Activated T-cell treated with anti-CD3 and anti-CD28 coated beads, Interleukin-2, amount 50 U/mL, for 24 hours (primary cell): ENCODE data around the gene RSF1.
"Not testable (repeated sequence)": the region's sequence is repeated elsewhere in the genome, so short reads cannot be mapped to it uniquely, and the experiment has no call there.

Experiments
- DNase-seq: peaks from one replicate; pipeline ENCODE4 v3.0.0-alpha.2; 2020
- H3K27ac Mint-ChIP-seq: 2 replicates; pipeline ENCODE4 v1.8.0; 2020; ENCODE audit warnings: mild to moderate bottlenecking, mixed read lengths
- H3K27me3 Mint-ChIP-seq: 2 replicates; pipeline ENCODE4 v1.8.0; 2020; ENCODE audit warnings: mixed read lengths
- H3K36me3 Mint-ChIP-seq: 2 replicates; pipeline ENCODE4 v1.8.0; 2020; ENCODE audit warnings: low read depth, mixed read lengths
- H3K4me1 Mint-ChIP-seq: 2 replicates; pipeline ENCODE4 v1.8.0; 2020; ENCODE audit warnings: low read depth, mixed read lengths
- H3K4me3 Mint-ChIP-seq: 2 replicates; pipeline ENCODE4 v1.8.0; 2020; ENCODE audit warnings: mild to moderate bottlenecking, moderate library complexity, mixed read lengths
- H3K9me3 Mint-ChIP-seq: 2 replicates; pipeline ENCODE4 v1.8.0; 2020; ENCODE audit warnings: mixed read lengths

Gene RSF1

GRCh38 chr11:77820565-77821348, at the start of gene RSF1, which contains the start of gene AAMDC:
Gene RSF1 (minus strand): TSS chr11:77820722. CDS start chr11:77820714, 8 bp downstream.
Gene AAMDC (plus strand): TSS chr11:77821144. CDS start chr11:77842497, 21,353 bp downstream.
- Mint-ChIP-seq H3K4me3 (peak within 1 kb of the TSS; percentile 97), H3K36me3 (peaks cover 21% of the 10 kb centered on the region)

GRCh38 chr11:77868744-77869143, 48.2 kb upstream of the RSF1 start:
- Mint-ChIP-seq H3K27ac (no peak overlapping the region), H3K4me3 (no peak overlapping the region), H3K27me3 (no peaks in the 10 kb centered on the region), H3K4me1 (no peaks in the 10 kb centered on the region), H3K36me3 (peaks cover 40% of the 10 kb centered on the region), H3K9me3 (no peaks in the 10 kb centered on the region)
- no peak for DNase-seq

More at GRCh38 chr11:77820565-77821348, at the start of gene RSF1, which contains the start of gene AAMDC:
- peaks cover 39% of the 10 kb centered on the region for H3K4me1 Mint-ChIP-seq
- peak; percentile 95 for DNase-seq
- H3K27ac Mint-ChIP-seq, result peak within 1 kb of the TSS; percentile 98
- H3K27me3 Mint-ChIP-seq, result no peaks in the 10 kb centered on the region
- H3K9me3 Mint-ChIP-seq, result no peaks in the 10 kb centered on the region

DNA sequence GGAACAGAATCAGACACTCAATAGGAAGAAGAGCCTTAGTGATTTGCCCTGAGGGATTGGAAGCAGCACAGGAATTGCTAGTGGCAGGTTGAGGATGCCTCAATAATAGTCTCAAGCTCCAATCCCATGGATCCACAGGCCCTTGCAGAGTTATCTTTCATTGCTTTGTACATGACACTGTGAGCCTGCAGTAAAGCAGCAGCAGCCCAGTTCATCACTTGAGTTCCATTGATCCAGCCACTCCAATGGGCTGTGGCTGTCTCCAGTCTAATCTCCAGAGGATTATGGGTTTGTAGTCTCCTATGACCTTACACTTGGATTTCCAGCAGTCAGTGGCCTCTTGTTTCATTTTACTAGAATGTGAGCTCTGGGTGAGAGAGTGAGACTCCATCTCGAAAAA, 45.8 kb upstream of the RSF1 start:
- peaks cover 22% of the 10 kb centered on the region for H3K36me3 Mint-ChIP-seq
- no peak overlapping the region for H3K27ac Mint-ChIP-seq
- H3K9me3 Mint-ChIP-seq, result no peaks in the 10 kb centered on the region
- no peaks in the 10 kb centered on the region for H3K27me3 Mint-ChIP-seq
- no peak for DNase-seq
- H3K4me3 Mint-ChIP-seq, result no peak overlapping the region
- no peaks in the 10 kb centered on the region for H3K4me1 Mint-ChIP-seq

DNA sequence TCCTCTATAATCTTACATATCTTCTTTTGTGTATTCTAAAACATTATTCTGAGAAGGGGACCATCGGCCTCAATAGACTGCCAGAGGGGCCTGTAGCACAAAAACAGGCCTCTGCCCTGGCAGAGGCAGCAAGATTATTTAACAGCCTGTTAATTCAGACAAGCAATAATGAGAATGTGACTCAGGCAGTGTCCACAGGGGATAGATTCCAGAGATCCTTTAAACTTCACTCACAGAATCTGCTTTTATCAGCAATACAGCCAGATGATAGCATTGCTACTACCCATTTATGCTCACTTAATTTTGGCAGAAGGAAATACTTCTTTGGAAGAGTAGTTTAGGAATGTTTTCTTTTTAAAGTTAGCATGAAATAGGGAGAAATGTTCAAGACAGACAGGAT, 45.3 kb upstream of the RSF1 start:
- Mint-ChIP-seq H3K9me3 (no peaks in the 10 kb centered on the region), H3K27me3 (no peaks in the 10 kb centered on the region), H3K27ac (no peak overlapping the region), H3K4me3 (no peak overlapping the region), H3K36me3 (peaks cover 20% of the 10 kb centered on the region), H3K4me1 (no peaks in the 10 kb centered on the region)
- no peak for DNase-seq

DNA sequence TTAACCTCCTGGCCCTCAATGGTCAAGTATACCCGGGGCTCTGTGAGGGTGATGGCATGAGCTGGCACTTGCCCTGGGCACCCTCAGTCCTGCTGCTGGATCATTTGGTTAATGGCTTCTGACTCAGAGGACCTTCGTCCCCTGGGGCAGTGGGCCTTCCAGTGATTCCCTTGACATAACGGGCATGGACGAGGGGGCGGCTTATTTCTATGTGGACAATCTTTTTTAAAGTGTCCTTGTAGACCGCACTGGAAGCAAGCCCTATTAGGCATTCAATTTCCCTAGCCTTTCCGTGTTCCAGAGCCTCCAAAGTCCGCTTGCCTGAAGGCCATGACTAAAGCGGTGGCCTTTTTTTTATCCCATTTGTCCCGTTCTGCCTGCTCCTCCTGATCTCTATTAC, 40.9 kb upstream of the RSF1 start:
- not testable (repeated sequence) for H3K4me3 Mint-ChIP-seq, H3K27me3 Mint-ChIP-seq, DNase-seq

GRCh38 chr11:77857906-77858457, 37.5 kb upstream of the RSF1 start:
- not testable (repeated sequence) for H3K27me3 Mint-ChIP-seq, H3K4me3 Mint-ChIP-seq, DNase-seq, H3K27ac Mint-ChIP-seq, H3K4me1 Mint-ChIP-seq
- peaks cover 11% of the 10 kb centered on the region for H3K9me3 Mint-ChIP-seq
- H3K36me3 Mint-ChIP-seq, result peaks cover 38% of the 10 kb centered on the region

More for the DNA sequence above, 40.9 kb upstream of the RSF1 start:
- H3K27ac Mint-ChIP-seq, H3K36me3 Mint-ChIP-seq, H3K4me1 Mint-ChIP-seq, H3K9me3 Mint-ChIP-seq: not testable (repeated sequence)

- Mint-ChIP-seq H3K27ac (no peak overlapping the region), H3K36me3 (peaks cover 49% of the 10 kb centered on the region), H3K4me1 (no peaks in the 10 kb centered on the region), H3K27me3 (no peaks in the 10 kb centered on the region), H3K9me3 (peaks cover 11% of the 10 kb centered on the region), H3K4me3 (no peak overlapping the region)
- DNase-seq, result no peak
Measured at GRCh38 chr11:77854838-77855237, 34.3 kb upstream of the RSF1 start.

GRCh38 chr11:77851503-77851902, 31.0 kb upstream of the RSF1 start:
- H3K4me3 Mint-ChIP-seq, result no peak overlapping the region
- H3K4me1 Mint-ChIP-seq, result no peaks in the 10 kb centered on the region
- no peak for DNase-seq
- H3K27ac Mint-ChIP-seq, result no peak overlapping the region
- peaks cover 54% of the 10 kb centered on the region for H3K36me3 Mint-ChIP-seq
- peaks cover 11% of the 10 kb centered on the region for H3K9me3 Mint-ChIP-seq
- no peaks in the 10 kb centered on the region for H3K27me3 Mint-ChIP-seq

GRCh38 chr11:77843700-77844099, 23.2 kb upstream of the RSF1 start:
- peaks cover 50% of the 10 kb centered on the region for H3K36me3 Mint-ChIP-seq
- H3K27me3 Mint-ChIP-seq, DNase-seq, H3K4me3 Mint-ChIP-seq, H3K4me1 Mint-ChIP-seq, H3K27ac Mint-ChIP-seq: not testable (repeated sequence)
- H3K9me3 Mint-ChIP-seq, result peaks cover 19% of the 10 kb centered on the region

DNA sequence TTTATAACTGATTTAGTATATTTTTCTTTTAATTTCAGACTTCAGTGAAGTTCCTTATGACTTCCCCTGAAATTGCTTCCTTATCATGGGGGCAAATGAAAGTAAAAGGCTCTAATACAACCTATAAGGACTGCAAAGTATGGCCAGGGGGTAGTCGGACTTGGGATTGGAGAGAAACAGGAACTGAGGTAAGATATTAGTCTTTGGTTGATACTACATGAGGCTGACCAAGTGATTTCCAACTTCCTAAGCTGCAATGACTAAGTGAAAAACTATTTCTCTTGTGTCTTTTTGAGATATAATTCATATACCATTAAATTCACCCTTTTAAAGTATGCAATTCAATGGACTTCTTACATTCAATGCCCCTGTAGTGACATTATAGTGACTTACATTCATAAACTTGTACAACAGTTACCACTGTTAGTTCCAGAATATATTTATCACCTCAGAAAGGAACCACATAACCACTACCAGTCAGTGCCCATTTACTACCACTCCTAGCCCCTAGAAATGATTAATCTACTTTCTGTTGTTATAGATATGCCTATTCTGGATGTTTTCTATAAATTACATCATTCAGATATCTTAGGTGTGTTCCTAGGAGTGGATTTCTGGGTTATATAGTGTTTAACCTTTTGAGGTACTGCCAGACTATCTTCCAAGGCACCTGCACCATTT, 22.1 kb upstream of the RSF1 start:
- H3K36me3 Mint-ChIP-seq, result peaks cover 47% of the 10 kb centered on the region
- H3K4me1 Mint-ChIP-seq, result no peaks in the 10 kb centered on the region
- no peak overlapping the region for H3K27ac Mint-ChIP-seq
- no peaks in the 10 kb centered on the region for H3K27me3 Mint-ChIP-seq
- H3K9me3 Mint-ChIP-seq, result peaks cover 19% of the 10 kb centered on the region
- no peak for DNase-seq
- no peak overlapping the region for H3K4me3 Mint-ChIP-seq

- H3K36me3 Mint-ChIP-seq, result no peaks in the 10 kb centered on the region
- no peak for DNase-seq
- no peak overlapping the region for H3K27ac Mint-ChIP-seq
- no peaks in the 10 kb centered on the region for H3K9me3 Mint-ChIP-seq
- no peaks in the 10 kb centered on the region for H3K4me1 Mint-ChIP-seq
- no peaks in the 10 kb centered on the region for H3K27me3 Mint-ChIP-seq
- no peak overlapping the region for H3K4me3 Mint-ChIP-seq
Measured at GRCh38 chr11:77833302-77833701, 12.8 kb upstream of the RSF1 start.

DNA sequence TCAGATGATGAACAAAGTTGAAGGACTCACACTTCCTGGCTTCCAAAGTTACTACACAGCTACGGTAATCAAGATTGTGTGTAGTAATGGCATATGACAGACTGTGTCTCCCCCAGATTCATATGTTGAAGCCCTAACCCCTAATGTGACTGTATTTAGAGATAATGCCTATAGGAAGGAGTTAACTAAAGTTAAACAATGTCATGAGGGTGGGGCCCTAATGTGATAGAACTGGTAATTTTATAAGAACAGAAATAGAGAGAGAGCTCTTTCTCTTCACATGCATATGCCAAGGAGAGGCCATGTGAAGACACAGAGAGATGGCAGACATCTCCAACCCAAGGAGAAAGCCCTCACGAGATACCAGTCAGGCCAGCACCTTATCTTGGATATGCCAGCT, 8.4 kb upstream of the RSF1 start:
- DNase-seq, result no peak
- Mint-ChIP-seq H3K27ac (no peak overlapping the region), H3K36me3 (no peaks in the 10 kb centered on the region), H3K27me3 (no peaks in the 10 kb centered on the region), H3K9me3 (no peaks in the 10 kb centered on the region), H3K4me1 (peaks cover under 1% of the 10 kb centered on the region), H3K4me3 (no peak overlapping the region)

GRCh38 chr11:77823775-77824174, 3.3 kb upstream of the RSF1 start:
- Mint-ChIP-seq H3K36me3 (peaks cover 17% of the 10 kb centered on the region), H3K27ac (no peak overlapping the region), H3K9me3 (no peaks in the 10 kb centered on the region), H3K27me3 (no peaks in the 10 kb centered on the region), H3K4me3 (no peak overlapping the region), H3K4me1 (peaks cover 13% of the 10 kb centered on the region)
- no peak for DNase-seq

GRCh38 chr11:77822126-77822525, 1.6 kb upstream of the RSF1 start:
- not testable (repeated sequence) for H3K27me3 Mint-ChIP-seq, DNase-seq, H3K27ac Mint-ChIP-seq, H3K9me3 Mint-ChIP-seq
- Mint-ChIP-seq H3K36me3 (peaks cover 21% of the 10 kb centered on the region), H3K4me1 (peaks cover 27% of the 10 kb centered on the region), H3K4me3 (peak overlapping the region; percentile 97)

- H3K9me3 Mint-ChIP-seq, result no peaks in the 10 kb centered on the region
- H3K4me3 Mint-ChIP-seq, result peak overlapping the region; percentile 97
- peaks cover 33% of the 10 kb centered on the region for H3K4me1 Mint-ChIP-seq
- H3K36me3 Mint-ChIP-seq, result peaks cover 21% of the 10 kb centered on the region
- H3K27ac Mint-ChIP-seq, result peak overlapping the region; percentile 98
- DNase-seq, result peak; percentile 46
- no peaks in the 10 kb centered on the region for H3K27me3 Mint-ChIP-seq
Measured at GRCh38 chr11:77821349-77821851, 878 bp upstream of the RSF1 start.
